MCF 10A (cell line): ENCODE data around the gene S100A8. TPM values are rescaled to one million over a fixed set of nuclear protein-coding genes. Genes with fewer than 3 reads are reported as not detected.

Experiments used
- BruUV-seq: library from RNA; stranded (reverse); fragments of 400-500 nt; replicated peaks from 2 replicates; lab custom pipeline; 2021; lab: Mats Ljungman, UMichigan
- CTCF ChIA-PET: fragments of 300-600 bp; sonication (Branson Sonifier 250); formaldehyde crosslinking; extraction: SDS; loops from one replicate; lab custom pipeline; 2021; ENCODE audit warnings: antibody characterized with exemption, inconsistent platforms; lab: Yijun Ruan, JAX
- POLR2A ChIA-PET: fragments of 300-600, 350-650 bp; sonication (Branson Sonifier 250); formaldehyde crosslinking; extraction: SDS; loops from one replicate; lab custom pipeline; 2020; ENCODE audit warnings: antibody characterized with exemption, inconsistent platforms; lab: Yijun Ruan, JAX
- DNase-seq: peaks from one replicate; pipeline ENCODE4 v3.0.0-alpha.2; 2018; ENCODE audit not compliant: unreplicated experiment
- H3K27ac Mint-ChIP-seq: one replicate; pipeline ENCODE4 v1.8.0; 2022; ENCODE audit warnings: mild to moderate bottlenecking, low read depth, mixed read lengths; ENCODE audit not compliant: unreplicated experiment
- H3K27me3 Mint-ChIP-seq: one replicate; pipeline ENCODE4 v1.8.0; 2022; ENCODE audit warnings: mixed read lengths; ENCODE audit not compliant: insufficient read depth, unreplicated experiment
- H3K36me3 Mint-ChIP-seq: one replicate; pipeline ENCODE4 v1.8.0; 2022; ENCODE audit warnings: mild to moderate bottlenecking, moderate library complexity, mixed read lengths; ENCODE audit not compliant: insufficient read depth, unreplicated experiment
- H3K4me1 Mint-ChIP-seq: one replicate; pipeline ENCODE4 v1.8.0; 2022; ENCODE audit warnings: mixed read lengths; ENCODE audit not compliant: insufficient read depth, unreplicated experiment
- H3K4me3 Mint-ChIP-seq: one replicate; pipeline ENCODE4 v1.8.0; 2022; ENCODE audit warnings: mild to moderate bottlenecking, moderate library complexity, mixed read lengths; ENCODE audit not compliant: unreplicated experiment
- H3K9me3 Mint-ChIP-seq: one replicate; pipeline ENCODE4 v1.8.0; 2022; ENCODE audit warnings: mixed read lengths; ENCODE audit not compliant: unreplicated experiment
- CTCF ChIP-seq: fragments of 200-600 bp; IDR thresholded peaks from one replicate; pipeline ENCODE4 v1.8.0; 2022; ENCODE audit warnings: antibody characterized with exemption, mild to moderate bottlenecking; ENCODE audit not compliant: unreplicated experiment
- intact Hi-C: fragments of 100-400 bp; cut with micrococcal nuclease; formaldehyde crosslinking; loops from 2 replicates; pipeline ENCODE4 v1.14.1; 2022
- total RNA-seq: library from RNA; stranded (reverse); gene quantifications from 2 replicates; pipeline ENCODE4 v1.2.3, GENCODE V29; 2022

S100A8 gene
- total RNA-seq, 1 experiment from 2014 or later: 80.4 TPM

- POLR2A ChIA-PET: interaction anchor here (0.6 kb wide), 1 partner anchor 8 kb away, joined by 3 read pairs; no protein-coding TSS in a partner anchor
- intact Hi-C loops: no loop called here
- no peaks in the 10 kb centered on the region for H3K9me3 Mint-ChIP-seq
Observed at GRCh38 chr1:153397924-153398651, 7.2 kb upstream of the S100A8 start.

GRCh38 chr1:153397051-153397923 is 6.4 kb upstream of the S100A8 start:
- ChIA-PET POLR2A (interaction anchor here (1.7 to 6.7 kb wide), 2 partner anchors 22 to 96 kb away, joined by 3 to 44 read pairs; partner anchors contain the start of gene S100A12), CTCF (interaction anchor here (0.6 to 9.3 kb wide), 5 partner anchors 40 to 839 kb away, joined by 3 to 92 read pairs (median 5); no protein-coding TSS in a partner anchor)
- no TSS peak for BruUV-seq
- no peak for DNase-seq
- Mint-ChIP-seq H3K4me1 (peaks cover 30% of the 10 kb centered on the region), H3K27ac (no peak overlapping the region), H3K36me3 (no peaks in the 10 kb centered on the region), H3K9me3 (no peaks in the 10 kb centered on the region), H3K27me3 (peaks cover 23% of the 10 kb centered on the region), H3K4me3 (no peak overlapping the region)
- intact Hi-C loops: no loop called here
- TF ChIP-seq CTCF: no peak

More at GRCh38 chr1:153397924-153398651, 7.2 kb upstream of the S100A8 start:
- TF ChIP-seq CTCF: no peak
- CTCF ChIA-PET: interaction anchor here (3.2 to 9.3 kb wide), 3 partner anchors 44 to 97 kb away, joined by 15 to 92 read pairs (median 20); no protein-coding TSS in a partner anchor
- DNase-seq: no peak
- Mint-ChIP-seq H3K4me3 (no peak overlapping the region), H3K27ac (no peak overlapping the region), H3K27me3 (peaks cover 31% of the 10 kb centered on the region), H3K36me3 (no peaks in the 10 kb centered on the region), H3K4me1 (peaks cover 27% of the 10 kb centered on the region)
- BruUV-seq: no TSS peak

GRCh38 chr1:153396461-153396860 is 5.6 kb upstream of the S100A8 start:
- intact Hi-C loops: no loop called here
- Mint-ChIP-seq H3K4me1 (peaks cover 34% of the 10 kb centered on the region), H3K36me3 (no peaks in the 10 kb centered on the region), H3K4me3 (no peak overlapping the region), H3K27ac (no peak overlapping the region), H3K9me3 (no peaks in the 10 kb centered on the region), H3K27me3 (peaks cover 14% of the 10 kb centered on the region)
- no peak for DNase-seq
- TF ChIP-seq CTCF: no peak
- no TSS peak for BruUV-seq
- POLR2A ChIA-PET: interaction anchor here (1.7 to 6.7 kb wide), 4 partner anchors 11 to 97 kb away, joined by 3 to 44 read pairs (median 18); partner anchors contain the start of genes S100A12 and S100A9
- CTCF ChIA-PET: interaction anchor here (0.5 to 9.3 kb wide), 6 partner anchors 15 to 98 kb away, joined by 3 to 92 read pairs (median 4); no protein-coding TSS in a partner anchor
